Neural cell (in vitro differentiated cells): ENCODE results near the gene IQSEC1. TPM values are rescaled to one million over a fixed set of nuclear protein-coding genes. Genes with fewer than 3 reads are reported as not detected.

Experiments
- H2AFZ ChIP-seq: fragments of 200-600, 300-800 bp; sonication (generic), shearing (Covaris generic); 2 replicates; pipeline ENCODE4 v1.6.0; 2014; ENCODE audit warnings: low read depth, mild to moderate bottlenecking, antibody characterized with exemption, low read length, moderate library complexity
- H3F3A ChIP-seq: fragments of 200-600 bp; shearing (Covaris generic); 2 replicates; pipeline ENCODE4 v1.6.1; 2016; ENCODE audit warnings: mild to moderate bottlenecking, moderate library complexity, mixed read lengths, antibody characterized with exemption, low read length; ENCODE audit not compliant: insufficient read depth, poor library complexity, severe bottlenecking
- H3K27ac ChIP-seq: fragments of 200-600, 300-800 bp; sonication (generic), shearing (Covaris generic); 2 replicates; pipeline ENCODE4 v1.5.1; 2014; ENCODE audit warnings: mild to moderate bottlenecking, low read length, moderate library complexity
- H3K27me3 ChIP-seq: fragments of 300-800, 200-600 bp; sonication (generic), shearing (Covaris generic); 2 replicates; pipeline ENCODE4 v1.6.0; 2014; ENCODE audit warnings: mild to moderate bottlenecking, low read depth, low read length, moderate library complexity; ENCODE audit not compliant: insufficient read depth
- H3K36me3 ChIP-seq: fragments of 300-800, 200-600 bp; sonication (generic), shearing (Covaris generic); 2 replicates; pipeline ENCODE4 v1.5.1; 2014; ENCODE audit warnings: mild to moderate bottlenecking, antibody characterized with exemption, low read length, moderate library complexity; ENCODE audit not compliant: insufficient read depth
- H3K4me2 ChIP-seq: fragments of 300-800, 200-600 bp; sonication (generic), shearing (Covaris generic); 2 replicates; pipeline ENCODE4 v1.6.0; 2014; ENCODE audit warnings: mild to moderate bottlenecking, low read length
- H3K4me3 ChIP-seq: fragments of 300-800, 200-600 bp; sonication (generic), shearing (Covaris generic); 2 replicates; pipeline ENCODE4 v1.5.1; 2014; ENCODE audit warnings: mild to moderate bottlenecking, low read length, moderate library complexity
- H3K79me2 ChIP-seq: fragments of 200-600 bp; shearing (Covaris generic); replicated peaks from 2 replicates; pipeline ENCODE4 v1.6.0; 2014; ENCODE audit warnings: mild to moderate bottlenecking, low read length, moderate library complexity; ENCODE audit not compliant: insufficient read depth
- H3K9ac ChIP-seq: fragments of 300-800, 200-600 bp; sonication (generic), shearing (Covaris generic); 2 replicates; pipeline ENCODE4 v1.6.1; 2016; ENCODE audit warnings: mild to moderate bottlenecking, low read length, mixed read lengths
- H3K9me2 ChIP-seq: fragments of 200-600 bp; shearing (Covaris generic); 2 replicates; pipeline ENCODE4 v1.6.1; 2016; ENCODE audit warnings: mild to moderate bottlenecking, low read length, mixed read lengths; ENCODE audit not compliant: insufficient read depth
- H3K9me3 ChIP-seq: fragments of 200-600, 300-800 bp; sonication (generic), shearing (Covaris generic); 2 replicates; pipeline ENCODE4 v1.6.1; 2016; ENCODE audit warnings: mild to moderate bottlenecking, mixed run types, low read length, moderate library complexity, mixed read lengths
- H4K20me1 ChIP-seq: fragments of 200-600 bp; shearing (Covaris generic); 2 replicates; pipeline ENCODE4 v1.6.1; 2016; ENCODE audit warnings: mild to moderate bottlenecking, mixed run types; ENCODE audit not compliant: insufficient read depth
- CTCF ChIP-seq: fragments of 450-650 bp; IDR thresholded peaks from 2 replicates; pipeline ENCODE4 v1.5.1; 2014; ENCODE audit warnings: antibody characterized with exemption, mild to moderate bottlenecking, moderate library complexity; ENCODE audit not compliant: poor library complexity, severe bottlenecking
- EP300 ChIP-seq: fragments of 450-650 bp; conservative IDR thresholded peaks from 2 replicates; pipeline ENCODE4 v1.6.1; 2014; ENCODE audit warnings: antibody characterized with exemption, mild to moderate bottlenecking, moderate library complexity; ENCODE audit not compliant: poor library complexity, severe bottlenecking
- EZH2 ChIP-seq: fragments of 200-600, 300-800 bp; shearing (Covaris generic), sonication (generic); IDR thresholded peaks from 2 replicates; pipeline ENCODE4 v1.6.1; 2014; ENCODE audit warnings: antibody characterized with exemption, low read length, borderline replicate concordance, mild to moderate bottlenecking; ENCODE audit not compliant: insufficient read depth, poor library complexity, severe bottlenecking
- MXI1 ChIP-seq: fragments of 450-650 bp; conservative IDR thresholded peaks from 2 replicates; pipeline ENCODE4 v1.6.1; 2014; ENCODE audit warnings: antibody characterized with exemption, mild to moderate bottlenecking; ENCODE audit not compliant: poor library complexity, severe bottlenecking
- POLR2AphosphoS5 ChIP-seq: IDR thresholded peaks from 2 replicates; pipeline ENCODE4 v1.6.1; 2012
- RAD21 ChIP-seq: fragments of 450-650 bp; conservative IDR thresholded peaks from 2 replicates; pipeline ENCODE4 v1.6.1; 2014; ENCODE audit warnings: antibody characterized with exemption, mild to moderate bottlenecking, moderate library complexity
- REST ChIP-seq: IDR thresholded peaks from 2 replicates; pipeline ENCODE4 v1.6.1; 2012; ENCODE audit warnings: borderline replicate concordance
- SMC3 ChIP-seq: fragments of 450-650 bp; conservative IDR thresholded peaks from 2 replicates; pipeline ENCODE4 v1.6.1; 2014; ENCODE audit warnings: antibody characterized with exemption, mild to moderate bottlenecking, moderate library complexity; ENCODE audit not compliant: poor library complexity
- TAF1 ChIP-seq: IDR thresholded peaks from 2 replicates; pipeline ENCODE4 v1.6.1; 2012; ENCODE audit warnings: low read depth
- polyA plus RNA-seq: library from polyadenylated mRNA; depleted of rRNA; stranded (reverse); fragments of >200 nt; gene quantifications from 2 replicates; pipeline ENCODE4 v1.2.3, GENCODE V29; 2014

The IQSEC1 gene
- polyA plus RNA-seq, 1 donor from 2014 or later: 6.0 TPM

- Histone ChIP-seq H4K20me1 (no peaks in the 10 kb centered on the region), H2AFZ (no peak overlapping the region), H3F3A (no peaks in the 10 kb centered on the region), H3K4me2 (no peak overlapping the region), H3K27ac (no peak overlapping the region), H3K9me3 (no peaks in the 10 kb centered on the region), H3K9ac (peak overlapping the region; percentile 6), H3K9me2 (no peaks in the 10 kb centered on the region), H3K4me3 (no peak overlapping the region), H3K79me2 (no peaks in the 10 kb centered on the region), H3K36me3 (no peaks in the 10 kb centered on the region), H3K27me3 (no peaks in the 10 kb centered on the region)
- peak; percentile 29 for TF ChIP-seq POLR2AphosphoS5
- TF ChIP-seq RAD21: peak; percentile 96
- TF ChIP-seq EZH2: no peak
- no peak for TF ChIP-seq REST
- TF ChIP-seq CTCF: peak; percentile 97
- TF ChIP-seq EP300: peak; percentile 42
- peak; percentile 27 for TF ChIP-seq MXI1
- peak; percentile 95 for TF ChIP-seq SMC3
Observed at GRCh38 chr3:12891985-12892839, 181.0 kb downstream of the IQSEC1 start.

GRCh38 chr3:12891391-12891984 is 181.7 kb downstream of the IQSEC1 start:
- Histone ChIP-seq H3K36me3 (no peaks in the 10 kb centered on the region), H3K9ac (peak overlapping the region; percentile 6), H3K9me2 (no peaks in the 10 kb centered on the region), H3K4me2 (no peak overlapping the region), H4K20me1 (no peaks in the 10 kb centered on the region), H3K4me3 (no peak overlapping the region), H3K27ac (no peak overlapping the region), H3K27me3 (no peaks in the 10 kb centered on the region), H2AFZ (no peak overlapping the region), H3F3A (no peaks in the 10 kb centered on the region), H3K9me3 (no peaks in the 10 kb centered on the region), H3K79me2 (no peaks in the 10 kb centered on the region)
- TF ChIP-seq MXI1 (no peak), SMC3 (no peak), TAF1 (no peak), EP300 (no peak), CTCF (no peak), REST (no peak), RAD21 (no peak), EZH2 (no peak), POLR2AphosphoS5 (no peak)
